Dermis blood vessel endothelial cell (primary cell): ENCODE data around the gene ENOX1. TPM values are rescaled to one million over a fixed set of nuclear protein-coding genes. Genes with fewer than 3 reads are reported as not detected.
A peak's percentile ranks its signal among the peaks of the same experiment; 100 is the strongest.
"Not testable (repeated sequence)": the region's sequence is repeated elsewhere in the genome, so short reads cannot be mapped to it uniquely, and the experiment has no call there.

ENCODE experiments used
- DNase-seq: peaks from one replicate; pipeline ENCODE4 v3.0.0; 2010
- total RNA-seq: library from RNA; depleted of rRNA; stranded (reverse); fragments of >200 nt; gene quantifications from 2 replicates; pipeline ENCODE4 v1.2.3, GENCODE V29; 2014

ENOX1 gene
- total RNA-seq, 1 donor from 2014 or later, result 2.0 TPM

DNA sequence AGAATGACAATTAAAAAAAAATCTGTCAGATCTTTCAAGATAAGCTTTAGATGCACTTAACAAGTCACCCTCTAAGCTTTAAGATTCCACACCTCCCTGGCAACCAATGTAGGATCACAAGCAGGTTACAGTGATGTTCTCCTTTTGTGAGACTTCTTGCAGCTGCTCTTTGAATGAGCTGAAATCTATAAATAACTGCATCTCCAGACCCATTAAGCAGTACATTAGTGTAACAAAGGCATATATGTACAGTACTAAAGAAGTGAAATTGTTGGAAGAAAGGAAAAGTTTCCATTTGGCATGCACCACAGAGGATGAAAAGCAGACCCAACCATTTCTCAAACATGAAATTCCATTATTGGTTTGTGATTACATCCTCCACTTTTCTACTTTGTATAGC lies 364.7 kb downstream of the ENOX1 start:
- no peak for DNase-seq

DNA sequence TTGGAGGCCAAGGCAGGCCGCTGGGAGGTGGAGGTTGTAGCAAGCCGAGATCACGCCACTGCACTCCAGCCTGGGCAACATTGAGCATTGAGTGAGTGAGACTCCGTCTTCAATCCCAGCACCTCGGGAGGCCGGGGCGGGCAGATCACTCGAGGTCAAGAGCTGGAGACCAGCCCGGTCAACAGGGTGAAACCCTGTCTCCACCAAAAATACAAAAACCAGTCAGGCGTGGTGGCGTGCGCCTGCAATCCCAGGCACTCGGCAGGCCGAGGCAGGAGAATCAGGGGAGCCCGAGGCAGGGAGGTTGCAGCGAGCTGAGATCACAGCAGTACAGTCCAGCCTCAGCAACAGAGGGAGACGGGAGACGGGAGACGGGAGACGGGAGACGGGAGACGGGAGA lies 369.9 kb downstream of the ENOX1 start:
- DNase-seq, result not testable (repeated sequence)

DNA sequence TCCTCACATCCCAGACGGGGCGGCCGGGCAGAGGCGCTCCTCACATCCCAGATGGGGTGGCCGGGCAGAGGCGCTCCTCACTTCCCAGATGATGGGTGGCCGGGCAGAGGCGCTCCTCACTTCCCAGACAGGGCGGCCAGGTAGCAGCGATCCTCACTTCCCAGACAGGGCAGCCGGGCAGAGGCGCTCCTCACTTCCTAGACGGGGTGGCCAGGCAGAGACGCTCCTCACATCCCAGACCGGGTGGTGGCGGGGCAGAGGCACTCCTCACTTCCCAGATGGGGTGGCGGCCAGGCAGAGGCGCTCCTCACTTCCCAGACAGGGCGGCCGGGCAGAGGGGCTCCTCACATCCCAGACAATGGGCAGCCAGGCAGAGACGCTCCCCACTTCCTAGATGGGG lies 370.4 kb downstream of the ENOX1 start:
- not testable (repeated sequence) for DNase-seq

DNA sequence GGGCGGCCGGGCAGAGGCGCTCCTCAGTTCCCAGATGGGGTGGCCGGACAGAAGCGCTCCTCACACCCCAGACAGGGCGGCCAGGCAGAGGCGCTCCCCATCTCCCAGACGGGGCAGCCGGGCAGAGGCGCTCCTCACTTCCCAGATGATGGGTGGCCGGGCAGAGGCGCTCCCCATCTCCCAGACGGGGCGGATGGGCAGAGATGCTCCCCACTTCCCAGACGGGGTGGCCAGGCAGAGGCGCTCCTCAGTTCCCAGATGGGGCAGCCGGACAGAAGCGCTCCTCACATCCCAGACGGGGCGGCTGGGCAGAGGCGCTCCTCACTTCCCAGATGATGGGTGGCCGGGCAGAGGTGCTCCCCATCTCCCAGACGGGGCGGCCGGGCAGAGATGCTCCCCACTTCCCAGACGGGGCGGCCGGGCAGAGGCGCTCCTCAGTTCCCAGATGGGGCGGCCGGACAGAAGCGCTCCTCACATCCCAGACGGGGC lies 370.8 kb downstream of the ENOX1 start:
- not testable (repeated sequence) for DNase-seq

DNA sequence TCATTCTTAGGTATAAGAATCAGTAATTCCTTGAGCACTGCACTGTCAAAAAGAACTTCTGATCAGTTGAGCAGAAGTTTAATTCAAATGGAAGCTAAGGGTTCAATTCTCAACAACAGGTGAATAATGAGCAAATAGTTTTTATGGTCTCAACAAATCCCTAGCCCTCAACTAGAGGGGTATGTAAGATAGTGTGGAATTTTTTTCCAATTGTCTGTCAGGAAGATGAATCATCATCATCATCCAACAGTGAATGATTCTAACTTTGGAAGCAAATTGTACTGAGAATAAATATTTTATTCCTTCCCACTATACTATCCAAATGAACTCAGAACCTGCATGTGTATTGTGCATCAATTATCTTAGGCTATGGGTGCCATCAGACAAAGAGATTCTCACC lies 372.7 kb downstream of the ENOX1 start:
- no peak for DNase-seq

DNA sequence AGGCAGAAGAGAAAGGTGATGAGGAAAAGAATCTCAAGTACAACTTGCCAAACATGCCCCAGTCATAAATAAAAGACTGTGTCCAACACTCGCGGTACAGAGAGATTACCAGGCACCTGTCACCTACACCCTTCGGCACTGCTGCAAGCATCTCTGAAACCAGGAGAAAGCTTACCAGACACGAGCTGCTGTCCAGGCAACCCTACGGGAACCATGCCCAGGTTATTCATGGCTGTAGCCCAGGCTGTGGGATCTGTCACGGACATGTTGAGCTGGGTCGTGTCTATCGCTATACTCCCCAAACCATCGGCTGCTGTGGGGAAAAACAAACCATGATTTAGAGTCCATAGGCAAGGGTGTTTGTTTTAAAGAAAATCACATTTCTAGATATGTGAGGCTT lies 375.0 kb downstream of the ENOX1 start:
- DNase-seq, result no peak

DNA sequence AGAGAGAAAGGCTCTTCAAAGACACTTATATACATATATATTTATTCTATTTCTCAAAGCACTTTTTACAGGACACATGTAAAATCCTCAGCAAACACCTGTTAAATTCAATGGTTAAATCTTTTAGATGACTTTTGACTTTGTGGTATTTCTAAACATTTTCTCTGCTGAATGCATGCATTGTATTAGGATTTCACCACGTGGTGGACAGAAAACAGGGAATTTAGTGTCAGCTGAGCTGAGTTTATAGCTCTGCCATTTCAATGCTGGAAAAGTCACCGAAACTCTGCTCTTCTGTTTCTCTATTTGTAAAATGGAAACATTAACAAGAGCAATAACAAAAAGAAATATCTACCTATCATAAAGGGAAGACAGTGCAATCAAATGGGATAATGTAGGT lies 375.6 kb downstream of the ENOX1 start:
- no peak for DNase-seq

DNA sequence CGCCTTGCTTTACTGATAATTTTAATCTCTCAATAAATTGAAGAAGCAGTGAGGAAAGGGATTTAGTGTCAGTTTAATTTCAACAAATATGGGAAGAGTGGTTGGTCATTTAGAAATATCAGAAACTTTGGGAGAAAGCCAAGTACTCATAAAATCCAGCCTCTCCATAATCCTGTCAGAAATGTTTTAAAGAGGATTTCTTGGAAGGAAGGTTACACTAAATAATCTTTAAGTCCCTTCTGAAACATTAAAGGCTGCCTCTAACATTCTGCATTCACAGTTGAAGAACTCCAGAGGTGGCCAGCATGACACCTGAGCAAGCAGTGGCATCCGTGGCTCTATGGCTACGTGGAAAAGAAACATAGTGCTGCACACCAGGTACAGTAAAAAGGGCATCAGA lies 378.5 kb downstream of the ENOX1 start:
- no peak for DNase-seq

DNA sequence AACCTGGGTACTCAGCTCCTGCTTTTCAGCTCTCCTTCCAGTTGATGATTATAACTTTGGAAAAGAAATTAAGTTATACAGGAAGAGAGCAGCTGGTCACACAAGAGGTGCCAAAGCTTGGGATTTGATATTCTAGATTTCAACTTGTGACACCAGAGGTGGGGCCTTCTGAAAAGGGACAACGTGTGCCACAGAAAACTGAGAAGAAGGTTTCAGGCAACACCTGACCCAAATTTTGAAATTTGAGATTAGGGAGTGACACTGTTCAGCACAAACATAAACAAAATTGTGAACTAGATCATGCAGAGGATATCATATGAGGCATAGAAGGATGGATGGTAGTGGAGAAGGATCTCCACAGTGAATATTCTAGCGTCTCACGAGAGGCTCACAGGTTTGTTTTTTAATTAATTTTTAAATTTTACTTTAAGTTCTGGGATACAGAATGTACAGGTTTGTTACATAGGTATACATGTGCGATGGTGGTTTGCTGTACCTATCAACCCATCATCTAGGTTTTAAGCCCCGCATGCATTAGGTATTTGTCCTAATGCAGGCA lies 379.7 kb downstream of the ENOX1 start:
- no peak for DNase-seq

DNA sequence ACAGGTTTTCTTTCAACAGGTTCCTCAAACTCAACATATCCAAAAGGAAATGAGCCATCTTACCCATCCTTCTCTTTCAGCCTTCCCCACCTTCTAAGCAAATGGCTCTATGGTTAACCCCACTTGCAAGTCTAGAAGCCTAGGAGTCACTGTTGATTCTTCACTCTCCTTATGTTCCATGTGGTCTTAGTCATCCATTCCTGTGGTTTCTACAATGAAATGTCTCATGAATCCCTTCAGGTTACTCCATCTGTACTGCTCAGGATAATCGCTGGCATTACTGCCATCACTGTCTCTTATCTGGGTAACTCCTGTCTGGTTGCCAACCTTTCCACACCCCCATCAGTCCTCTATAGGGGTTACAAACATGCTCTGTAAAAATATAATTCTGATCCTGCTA lies 381.3 kb downstream of the ENOX1 start:
- DNase-seq, result no peak

DNA sequence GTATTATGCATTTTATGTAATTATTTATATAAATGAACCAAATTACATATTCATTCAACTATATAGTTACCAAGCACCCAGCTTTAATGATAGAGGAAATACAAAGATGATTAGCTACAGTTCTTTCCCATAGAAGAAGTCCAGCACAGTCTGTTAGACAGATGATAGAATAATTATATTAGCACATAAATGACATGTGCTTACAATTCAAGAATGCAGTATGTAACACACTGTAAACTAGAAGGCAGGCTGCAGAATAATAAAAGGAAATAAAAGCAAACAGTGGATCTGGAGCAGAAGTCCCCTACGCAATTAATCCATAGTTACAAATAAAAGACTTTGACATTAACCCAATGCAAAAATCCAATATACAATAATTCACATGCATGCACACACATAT lies 384.4 kb downstream of the ENOX1 start:
- no peak for DNase-seq

DNA sequence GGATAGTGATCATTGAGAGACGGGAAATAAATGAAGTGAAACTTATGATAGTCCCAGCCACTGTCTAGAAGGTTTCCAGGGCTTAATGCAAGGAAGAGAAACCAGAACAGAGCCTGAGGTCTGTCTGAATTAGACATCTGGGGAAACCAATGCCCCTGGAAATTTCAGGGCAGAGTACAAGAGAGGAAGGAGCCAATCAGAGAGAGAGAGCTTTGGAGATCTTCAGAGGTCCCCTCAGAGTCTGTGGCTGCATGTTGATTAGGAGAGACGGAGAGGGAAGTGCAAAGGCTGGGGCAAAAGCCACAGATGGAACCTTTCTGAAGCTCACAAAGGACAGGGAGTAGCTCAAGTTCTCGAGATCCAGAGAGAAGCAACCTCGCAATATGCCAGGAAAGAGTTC lies 385.4 kb downstream of the ENOX1 start:
- no peak for DNase-seq

DNA sequence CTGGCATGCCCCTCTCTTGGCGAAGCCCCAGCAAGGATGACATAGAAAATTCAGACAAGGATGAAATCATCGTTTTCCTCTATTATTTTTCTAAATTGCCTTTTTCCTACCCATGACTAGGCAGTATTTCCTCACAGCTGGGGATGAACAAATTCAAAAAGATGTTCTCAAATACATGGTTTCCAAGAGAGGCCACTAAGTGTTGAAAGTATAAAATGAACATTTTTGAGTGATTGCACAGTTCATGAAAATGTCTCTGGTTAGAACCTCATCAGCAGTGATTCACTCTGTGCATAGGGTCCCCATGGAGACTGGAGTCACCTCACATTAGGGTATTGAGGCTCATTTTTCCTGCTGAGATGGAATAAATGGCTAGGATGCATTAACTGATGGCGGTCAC lies 389.7 kb downstream of the ENOX1 start:
- no peak for DNase-seq

DNA sequence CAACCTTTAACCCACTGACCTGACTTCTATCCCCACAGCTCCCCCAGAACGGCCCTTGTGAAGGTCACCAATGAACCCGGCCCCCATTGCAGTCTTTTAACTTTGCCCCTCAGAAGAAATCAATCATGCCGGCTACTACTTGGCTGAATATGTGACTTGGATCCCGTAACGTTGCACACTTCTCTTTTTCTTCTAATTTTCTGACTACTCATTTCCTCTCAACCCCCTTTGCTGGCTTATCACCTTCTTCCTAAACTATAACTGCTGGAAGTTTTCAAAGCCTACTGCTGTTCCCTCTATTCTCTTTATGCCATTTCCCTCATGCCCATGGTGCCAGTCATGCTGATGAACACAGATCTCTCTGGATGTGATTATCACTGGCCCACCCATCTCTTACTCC lies 395.7 kb downstream of the ENOX1 start:
- DNase-seq, result no peak

DNA sequence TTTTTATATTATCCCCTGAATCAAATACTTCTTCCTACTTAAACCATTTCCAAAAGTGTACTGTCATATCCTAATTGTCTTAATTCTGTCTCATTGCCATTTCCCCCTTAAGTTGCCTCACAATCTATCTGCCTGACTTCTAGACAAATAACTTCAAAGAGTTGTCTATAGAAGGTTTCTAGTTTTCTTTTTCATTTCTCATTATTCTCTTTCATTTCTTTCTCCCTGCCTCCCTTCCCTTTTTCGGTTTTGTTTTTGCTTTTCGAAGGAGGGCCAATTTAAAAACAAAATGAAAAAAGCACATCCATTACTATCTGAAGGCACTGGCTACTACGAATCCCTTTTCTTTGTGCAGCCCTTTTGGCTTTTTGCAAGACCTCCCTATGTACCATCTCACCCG lies 396.2 kb downstream of the ENOX1 start:
- no peak for DNase-seq

DNA sequence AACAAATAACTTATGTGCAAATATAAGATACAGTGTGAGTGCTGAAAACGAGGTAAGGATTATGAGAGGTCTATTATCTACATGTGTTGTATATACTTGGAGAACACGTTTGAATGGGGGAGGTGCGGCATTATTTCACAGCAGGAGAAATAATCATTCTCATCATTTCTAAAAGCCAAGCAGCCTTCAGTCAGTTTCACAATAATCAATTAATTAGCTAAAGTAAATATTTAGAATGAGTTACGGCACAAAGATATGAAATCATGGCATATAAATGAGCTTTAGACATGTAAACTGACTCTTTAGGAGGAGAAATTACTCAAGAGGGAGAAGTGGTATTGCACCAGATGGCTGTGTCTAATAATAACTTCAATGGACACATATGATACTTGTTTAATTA lies 396.8 kb downstream of the ENOX1 start:
- DNase-seq, result no peak

DNA sequence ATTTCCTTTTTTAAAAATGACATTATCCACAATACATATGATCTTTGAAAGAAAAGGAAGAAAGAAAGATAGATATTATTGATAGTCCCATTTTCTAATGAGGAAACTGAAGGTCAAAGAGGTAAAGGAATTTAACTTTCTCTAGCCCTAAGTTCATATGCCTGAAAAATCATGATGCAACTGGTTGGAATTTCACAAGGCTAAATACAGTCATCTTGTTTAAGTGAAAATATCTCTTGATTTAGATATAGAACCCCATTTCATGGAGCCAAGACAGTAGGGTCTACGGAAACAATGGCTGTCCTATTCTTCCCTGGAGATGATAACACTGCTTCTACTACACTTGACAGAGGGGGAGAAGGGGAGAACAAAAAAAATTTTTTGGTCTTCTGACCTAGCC lies 397.2 kb downstream of the ENOX1 start:
- no peak for DNase-seq

DNA sequence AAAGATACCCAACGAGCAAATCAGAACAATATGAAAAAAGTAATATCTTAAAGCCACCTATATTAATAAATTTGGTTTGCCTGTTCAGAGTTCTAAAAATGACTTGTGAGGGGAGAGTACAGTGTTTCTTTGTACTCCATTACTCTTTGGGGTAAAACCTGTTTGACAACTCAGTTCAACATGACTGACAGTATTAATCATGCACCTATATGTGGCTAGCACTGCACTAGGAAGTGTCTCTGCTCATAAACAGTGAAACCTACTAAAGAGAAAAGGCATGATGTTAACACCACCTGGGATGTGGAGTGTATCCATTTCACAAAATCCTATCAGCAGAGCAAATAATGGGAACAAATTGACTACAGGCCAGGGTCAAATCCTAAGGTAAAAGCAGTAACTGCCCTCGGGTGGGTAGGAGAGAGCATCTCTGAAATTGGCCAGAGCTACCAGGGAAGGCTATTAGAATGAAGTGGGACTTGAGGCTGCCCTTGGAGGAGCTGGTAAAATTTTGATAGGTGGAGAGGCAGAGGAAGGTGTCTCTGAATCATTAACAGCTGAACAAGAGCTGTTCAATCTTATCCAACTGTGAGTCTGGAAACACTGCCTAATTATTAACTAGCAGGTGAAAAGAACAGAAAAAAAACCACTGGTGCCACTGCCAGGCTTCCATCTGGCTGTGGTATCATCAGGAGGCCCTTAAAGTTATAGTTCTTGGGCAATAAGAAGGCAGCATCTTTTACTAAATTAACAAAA lies 398.3 kb downstream of the ENOX1 start:
- no peak for DNase-seq

DNA sequence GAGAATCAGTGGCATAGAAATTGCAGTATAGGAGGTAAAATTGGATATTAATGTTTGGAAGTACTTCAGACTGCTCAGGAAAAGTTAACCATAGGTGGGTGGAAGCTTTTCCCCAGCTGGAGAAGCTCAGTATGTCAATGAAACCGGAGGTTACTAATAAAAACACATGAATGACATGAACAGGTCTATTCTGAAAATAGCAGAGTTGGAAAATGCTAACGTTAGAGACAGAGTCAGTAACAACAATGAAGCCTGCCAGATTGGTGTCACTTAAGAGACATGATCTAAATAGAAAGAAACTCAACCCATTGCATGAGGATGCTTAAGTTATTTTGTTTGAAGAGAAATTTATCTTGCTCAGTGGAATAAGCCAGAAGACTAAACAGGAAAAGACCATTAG lies 398.9 kb downstream of the ENOX1 start:
- DNase-seq, result no peak

DNA sequence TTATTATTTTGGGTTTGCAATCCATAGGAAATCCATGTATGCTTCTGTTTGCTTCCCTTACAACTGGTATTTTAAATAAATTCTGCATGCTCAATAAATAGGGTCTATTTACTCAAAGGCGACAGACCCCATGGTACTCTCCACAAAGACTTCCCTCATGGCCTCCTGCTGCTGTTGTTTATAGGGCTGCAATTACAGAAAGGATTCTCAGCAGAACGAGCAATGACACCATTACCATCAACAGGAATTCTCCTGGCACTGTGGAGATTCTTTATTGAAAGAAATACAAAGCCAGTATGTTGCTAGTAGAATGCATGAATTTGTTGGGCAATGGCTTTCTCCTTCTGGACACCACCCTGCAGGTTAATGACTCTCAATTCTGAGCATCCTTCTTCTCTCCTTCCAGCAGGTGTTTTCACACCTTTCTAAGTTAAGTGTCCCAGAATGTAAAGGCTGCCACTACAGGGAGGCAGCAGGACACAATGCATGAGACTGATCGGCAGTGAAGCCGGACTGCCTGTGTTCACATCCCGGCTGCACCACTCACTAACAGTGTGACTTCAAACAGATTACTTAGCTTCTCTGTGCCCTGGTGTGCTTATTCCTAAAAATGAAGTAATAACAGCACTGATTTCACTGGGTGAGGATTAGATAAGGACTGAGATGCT lies 403.1 kb downstream of the ENOX1 start:
- DNase-seq, result no peak

DNA sequence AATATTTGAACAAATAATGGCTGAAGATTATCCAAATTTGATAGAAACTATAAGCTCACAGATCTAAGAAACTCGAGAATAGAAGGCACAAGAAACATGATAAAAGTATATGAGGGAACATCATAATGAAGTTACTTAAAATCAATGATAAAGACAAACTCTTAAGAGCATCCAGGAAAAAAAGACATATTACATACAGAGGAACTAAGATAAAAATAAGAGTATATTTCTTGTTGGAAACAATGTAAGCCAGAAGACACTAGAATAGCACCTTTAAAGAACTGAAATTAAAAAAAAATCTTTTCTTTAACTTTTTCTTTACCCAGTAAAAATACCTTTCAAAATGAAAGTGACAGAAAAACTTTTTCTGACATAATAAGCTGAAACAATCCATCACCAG lies 407.0 kb downstream of the ENOX1 start:
- DNase-seq, result no peak

DNA sequence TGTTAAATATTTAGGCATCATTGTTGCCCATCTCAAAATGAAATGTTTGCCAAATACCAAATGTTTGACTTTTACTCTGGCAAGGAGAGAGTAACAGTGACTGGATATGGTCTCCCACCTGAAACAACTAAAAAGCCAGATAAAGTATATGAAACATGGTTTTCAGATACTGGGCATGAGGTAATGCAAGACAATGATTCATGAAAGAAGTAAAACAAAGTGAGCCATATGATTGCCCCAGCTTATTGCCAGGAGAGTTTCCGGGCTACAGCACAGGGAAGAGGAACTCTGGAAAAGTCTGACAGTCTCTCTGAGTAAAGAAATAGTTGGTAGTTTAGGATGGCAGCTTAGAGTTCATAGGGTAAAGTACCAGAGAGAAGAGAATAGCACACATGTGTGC lies 408.8 kb downstream of the ENOX1 start:
- peak; percentile 32 for DNase-seq

DNA sequence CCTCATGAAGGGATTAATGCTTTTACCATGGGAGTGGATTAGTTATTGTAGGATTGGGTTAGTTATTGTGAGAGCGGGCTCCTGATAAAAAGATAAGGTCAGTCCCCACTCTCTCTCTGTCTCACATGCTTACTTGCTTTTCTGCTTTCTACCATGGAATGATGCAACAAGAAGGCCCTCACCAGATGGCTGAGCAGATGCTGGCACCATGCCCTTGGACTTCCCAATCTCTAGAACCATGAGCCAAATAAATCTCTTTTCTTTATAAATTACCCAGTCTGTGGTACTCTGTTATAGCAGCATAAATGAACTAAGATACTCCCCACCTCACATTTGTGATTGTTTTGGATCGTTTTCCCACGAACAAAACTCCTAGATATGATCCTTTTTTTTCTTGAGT lies 409.6 kb downstream of the ENOX1 start:
- no peak for DNase-seq

DNA sequence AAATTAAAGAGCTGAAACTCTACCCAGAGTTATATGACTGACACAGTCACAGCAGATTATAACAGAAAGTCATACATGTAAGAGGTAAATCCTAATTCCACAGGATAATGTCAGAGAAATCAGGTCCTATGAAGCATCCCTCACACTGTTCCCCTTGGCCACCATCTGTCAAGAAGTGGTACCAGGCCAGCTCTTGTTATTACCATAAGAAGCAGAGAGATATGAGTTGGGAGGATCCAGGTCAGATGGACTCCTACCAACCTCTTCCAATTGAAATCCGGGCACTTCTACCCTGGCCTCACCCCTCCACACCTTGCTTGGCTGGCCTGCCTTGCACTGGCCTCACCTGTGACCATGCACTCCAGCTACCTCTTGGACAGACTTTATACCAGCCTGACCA lies 410.2 kb downstream of the ENOX1 start:
- no peak for DNase-seq
